ENCODE results near the gene NRXN2. TPM values are rescaled to one million over a fixed set of nuclear protein-coding genes. Genes with fewer than 3 reads are reported as not detected.

The NRXN2 gene
- total RNA-seq, 1 experiment from 2014 or later = not detected

DNA sequence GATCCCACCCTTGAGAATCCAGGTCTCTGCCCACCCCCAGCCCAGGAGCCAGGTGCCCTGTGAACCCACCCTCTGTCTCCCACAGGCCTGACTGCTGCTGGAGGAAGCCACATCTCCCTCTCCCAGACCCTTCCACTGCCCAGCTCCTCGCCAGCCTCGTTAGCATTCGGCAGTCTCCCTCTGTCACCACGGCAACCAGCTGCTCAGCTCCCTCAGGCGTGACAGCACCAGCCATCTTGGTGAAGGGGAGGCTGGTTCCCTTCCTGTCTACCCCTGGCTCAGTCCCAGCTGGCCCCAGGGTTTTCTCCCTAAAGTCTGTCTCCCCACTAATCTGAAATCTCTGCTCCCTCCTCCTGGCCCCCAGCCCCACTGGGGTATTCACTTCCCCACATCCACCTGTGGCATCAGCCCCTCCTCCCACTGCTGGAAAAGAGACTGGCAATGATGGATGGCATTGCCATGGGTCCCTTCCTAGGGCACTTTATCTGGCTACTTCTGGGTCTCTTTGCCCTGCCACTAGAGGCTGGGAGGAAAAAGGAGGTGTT lies 28.1 kb downstream of the NRXN2 start:
- Mint-ChIP-seq H3K9me3 (ENCODE audit: unreplicated experiment) (no peaks in the 10 kb centered on the region), H3K4me3 (ENCODE audit: unreplicated experiment) (no peak overlapping the region), H3K27me3 (ENCODE audit: insufficient read depth, unreplicated experiment) (peaks cover 95% of the 10 kb centered on the region), H3K36me3 (ENCODE audit: insufficient read depth, unreplicated experiment) (no peaks in the 10 kb centered on the region), H3K27ac (ENCODE audit: low read depth, unreplicated experiment) (no peak overlapping the region), H3K4me1 (ENCODE audit: insufficient read depth, unreplicated experiment) (no peaks in the 10 kb centered on the region)
- POLR2A ChIA-PET = no interaction called here
- TF ChIP-seq, protein P1, sequence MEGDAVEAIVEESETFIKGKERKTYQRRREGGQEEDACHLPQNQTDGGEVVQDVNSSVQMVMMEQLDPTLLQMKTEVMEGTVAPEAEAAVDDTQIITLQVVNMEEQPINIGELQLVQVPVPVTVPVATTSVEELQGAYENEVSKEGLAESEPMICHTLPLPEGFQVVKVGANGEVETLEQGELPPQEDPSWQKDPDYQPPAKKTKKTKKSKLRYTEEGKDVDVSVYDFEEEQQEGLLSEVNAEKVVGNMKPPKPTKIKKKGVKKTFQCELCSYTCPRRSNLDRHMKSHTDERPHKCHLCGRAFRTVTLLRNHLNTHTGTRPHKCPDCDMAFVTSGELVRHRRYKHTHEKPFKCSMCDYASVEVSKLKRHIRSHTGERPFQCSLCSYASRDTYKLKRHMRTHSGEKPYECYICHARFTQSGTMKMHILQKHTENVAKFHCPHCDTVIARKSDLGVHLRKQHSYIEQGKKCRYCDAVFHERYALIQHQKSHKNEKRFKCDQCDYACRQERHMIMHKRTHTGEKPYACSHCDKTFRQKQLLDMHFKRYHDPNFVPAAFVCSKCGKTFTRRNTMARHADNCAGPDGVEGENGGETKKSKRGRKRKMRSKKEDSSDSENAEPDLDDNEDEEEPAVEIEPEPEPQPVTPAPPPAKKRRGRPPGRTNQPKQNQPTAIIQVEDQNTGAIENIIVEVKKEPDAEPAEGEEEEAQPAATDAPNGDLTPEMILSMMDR (IDR thresholded peaks at IDR 0.05; ENCODE audit: unreplicated experiment) = no peak
- no peak for DNase-seq (ENCODE audit: unreplicated experiment)
- intact Hi-C loops (cut with micrococcal nuclease) = no loop called here
- CTCF ChIA-PET = interaction anchor here (0.6 to 1.1 kb wide), 4 partner anchors 16 to 246 kb away, joined by 3 to 4 read pairs (median 3); no protein-coding TSS in a partner anchor
- no TSS peak for BruUV-seq (replicated peaks)

DNA sequence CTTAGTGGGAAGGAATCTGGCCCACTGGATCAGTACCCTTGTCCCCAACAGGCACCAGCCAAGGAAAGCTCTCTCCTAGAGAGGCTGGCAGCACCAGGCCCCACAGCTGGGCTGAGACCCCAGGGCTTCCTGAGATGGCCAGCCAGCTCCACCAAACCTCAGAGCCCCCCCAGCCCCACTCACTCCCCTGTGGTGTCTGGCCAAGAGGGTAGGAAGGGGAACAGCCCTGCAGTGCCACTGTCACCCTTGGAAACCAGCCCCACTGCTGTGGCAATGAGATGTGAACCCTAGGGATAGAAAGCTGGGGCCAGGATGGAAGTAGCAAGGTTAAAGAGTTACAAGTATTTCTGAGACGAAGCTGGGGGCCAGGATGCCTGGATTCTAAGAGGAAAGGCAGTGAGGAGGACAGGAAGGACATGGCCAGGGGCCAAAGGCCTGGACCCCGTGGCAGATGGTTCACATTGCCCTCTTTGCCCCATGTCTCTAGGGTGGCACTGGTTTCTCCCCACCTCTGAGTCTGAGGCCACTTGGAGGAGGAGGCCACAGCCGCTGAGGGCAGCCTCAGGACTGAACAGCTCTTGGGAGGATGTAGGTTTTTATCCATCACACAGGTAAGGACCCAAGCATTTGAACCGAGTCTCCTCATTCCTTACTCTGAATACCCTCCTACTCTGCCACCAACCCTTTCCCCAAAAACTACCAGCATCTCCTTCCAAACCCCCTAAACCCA lies 28.8 kb downstream of the NRXN2 start:
- Mint-ChIP-seq H3K9me3 (ENCODE audit: unreplicated experiment) (no peaks in the 10 kb centered on the region), H3K36me3 (ENCODE audit: insufficient read depth, unreplicated experiment) (no peaks in the 10 kb centered on the region), H3K27ac (ENCODE audit: low read depth, unreplicated experiment) (no peak overlapping the region), H3K27me3 (ENCODE audit: insufficient read depth, unreplicated experiment) (peaks cover 88% of the 10 kb centered on the region), H3K4me3 (ENCODE audit: unreplicated experiment) (no peak overlapping the region), H3K4me1 (ENCODE audit: insufficient read depth, unreplicated experiment) (no peaks in the 10 kb centered on the region)
- DNase-seq (ENCODE audit: unreplicated experiment) = no peak
- CTCF ChIA-PET = interaction anchor here (0.8 to 1.1 kb wide), 3 partner anchors 16 to 73 kb away, joined by 3 to 4 read pairs (median 3); no protein-coding TSS in a partner anchor
- TF ChIP-seq, protein P1 (IDR thresholded peaks at IDR 0.05; ENCODE audit: unreplicated experiment) = no peak
- no TSS peak for BruUV-seq (replicated peaks)
- POLR2A ChIA-PET = no interaction called here
- intact Hi-C loops (cut with micrococcal nuclease) = no loop called here

DNA sequence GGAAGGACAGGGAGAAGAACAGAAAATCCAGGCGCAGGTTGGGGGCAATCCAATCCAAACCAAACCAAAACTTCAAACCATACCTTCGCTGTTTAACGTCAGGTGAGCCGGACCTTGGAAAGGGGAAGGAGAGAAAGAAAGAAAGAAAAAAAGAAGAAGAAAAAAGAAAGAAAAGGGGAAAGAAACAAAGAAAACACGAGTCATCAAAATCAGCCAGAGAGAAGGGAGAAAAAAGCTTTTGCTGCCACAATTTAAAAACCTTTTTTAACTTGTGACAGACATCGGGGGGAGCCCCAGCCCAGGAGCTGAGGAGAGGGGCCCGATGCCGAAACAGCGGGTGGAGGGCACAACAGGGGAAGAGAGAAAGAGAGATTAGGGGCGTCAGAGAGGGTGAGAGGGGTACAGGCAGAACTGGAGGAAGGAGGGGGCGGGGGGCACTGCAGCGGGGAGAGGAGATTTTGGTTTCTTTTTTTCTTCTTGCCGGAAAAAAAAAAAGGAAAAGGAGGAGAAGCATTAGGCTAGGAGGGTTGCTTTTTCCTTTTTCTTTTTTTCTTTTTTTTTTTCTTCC lies 30.1 kb downstream of the NRXN2 start:
- Mint-ChIP-seq H3K27me3 (ENCODE audit: insufficient read depth, unreplicated experiment) (peaks cover 76% of the 10 kb centered on the region), H3K9me3 (ENCODE audit: unreplicated experiment) (no peaks in the 10 kb centered on the region), H3K4me1 (ENCODE audit: insufficient read depth, unreplicated experiment) (no peaks in the 10 kb centered on the region), H3K4me3 (ENCODE audit: unreplicated experiment) (no peak overlapping the region), H3K36me3 (ENCODE audit: insufficient read depth, unreplicated experiment) (no peaks in the 10 kb centered on the region), H3K27ac (ENCODE audit: low read depth, unreplicated experiment) (no peak overlapping the region)
- TF ChIP-seq, protein P1 (IDR thresholded peaks at IDR 0.05; ENCODE audit: unreplicated experiment) = no peak
- CTCF ChIA-PET = interaction anchor here (0.7 kb wide), 1 partner anchor 272 kb away, joined by 3 read pairs; no protein-coding TSS in a partner anchor
- no TSS peak for BruUV-seq (replicated peaks)
- POLR2A ChIA-PET = no interaction called here
- DNase-seq (ENCODE audit: unreplicated experiment) = no peak
- intact Hi-C loops (cut with micrococcal nuclease) = no loop called here

DNA sequence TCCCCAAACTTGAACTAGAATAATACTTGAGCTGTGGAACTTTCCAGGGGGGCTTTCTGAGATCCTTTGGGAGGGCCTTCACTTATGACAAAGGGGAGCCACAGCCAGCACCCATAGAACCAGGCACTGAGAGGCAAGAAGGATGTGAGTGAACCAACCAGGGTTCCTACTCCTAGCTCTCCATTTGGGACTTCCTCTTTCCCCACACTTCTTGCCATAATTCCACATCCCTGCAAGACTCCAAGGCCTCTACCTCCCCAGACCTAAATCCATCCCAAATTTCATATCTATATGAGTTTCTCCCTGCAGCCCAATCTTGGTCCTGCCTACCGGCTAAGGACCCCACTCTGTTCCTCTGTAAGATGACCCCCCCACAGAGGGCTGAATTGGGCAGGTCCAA lies 31.5 kb downstream of the NRXN2 start:
- CTCF ChIA-PET = interaction anchor here (0.6 to 1.3 kb wide), 5 partner anchors 12 to 202 kb away, joined by 3 to 5 read pairs (median 4); no protein-coding TSS in a partner anchor
- no peaks in the 10 kb centered on the region for H3K4me1 Mint-ChIP-seq (ENCODE audit: insufficient read depth, unreplicated experiment)
- TF ChIP-seq, protein P1 (IDR thresholded peaks at IDR 0.05; ENCODE audit: unreplicated experiment) = no peak
- H3K36me3 Mint-ChIP-seq (ENCODE audit: insufficient read depth, unreplicated experiment) = no peaks in the 10 kb centered on the region
- peaks cover 63% of the 10 kb centered on the region for H3K27me3 Mint-ChIP-seq (ENCODE audit: insufficient read depth, unreplicated experiment)
- H3K4me3 Mint-ChIP-seq (ENCODE audit: unreplicated experiment) = no peak overlapping the region
- DNase-seq (ENCODE audit: unreplicated experiment) = no peak
- POLR2A ChIA-PET = no interaction called here
- no peaks in the 10 kb centered on the region for H3K9me3 Mint-ChIP-seq (ENCODE audit: unreplicated experiment)
- no TSS peak for BruUV-seq (replicated peaks)
- intact Hi-C loops (cut with micrococcal nuclease) = no loop called here
- no peak overlapping the region for H3K27ac Mint-ChIP-seq (ENCODE audit: low read depth, unreplicated experiment)

Measured in MCF 10A (cell line).